Measurements from ENCODE around the gene WDFY4.

DNA sequence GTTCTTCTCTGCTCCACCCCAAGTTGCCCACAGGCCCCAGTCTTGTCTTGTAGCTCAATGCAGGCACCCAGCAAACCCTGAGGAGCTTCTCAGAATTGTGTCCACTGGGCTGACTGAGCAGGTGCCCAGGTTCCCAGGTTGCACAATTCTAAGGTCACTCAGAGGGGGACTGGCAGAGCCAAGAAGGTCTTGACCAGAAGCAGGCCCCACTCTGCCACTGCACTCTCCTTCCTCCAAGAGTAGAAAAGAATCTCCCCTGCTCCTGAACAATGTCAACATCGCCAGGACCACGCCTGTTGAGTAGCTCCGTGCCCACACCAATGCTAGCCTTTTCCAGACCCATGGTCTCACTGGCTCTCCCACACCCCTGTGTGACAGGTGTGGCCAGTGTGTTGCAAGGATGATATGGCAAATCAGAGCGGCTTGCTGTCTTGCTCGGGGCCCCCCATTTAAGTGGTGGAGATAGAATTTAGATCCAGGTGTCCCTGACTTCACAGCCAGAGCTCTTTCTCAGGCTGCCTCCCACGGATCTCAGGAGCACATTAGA, 254.4 kb downstream of the WDFY4 start:
- no peak for TF ChIP-seq POLR2AphosphoS5 (IDR thresholded peaks at IDR 0.05; ENCODE audit: insufficient read depth, low read depth, low read length)
- TF ChIP-seq, protein P1, sequence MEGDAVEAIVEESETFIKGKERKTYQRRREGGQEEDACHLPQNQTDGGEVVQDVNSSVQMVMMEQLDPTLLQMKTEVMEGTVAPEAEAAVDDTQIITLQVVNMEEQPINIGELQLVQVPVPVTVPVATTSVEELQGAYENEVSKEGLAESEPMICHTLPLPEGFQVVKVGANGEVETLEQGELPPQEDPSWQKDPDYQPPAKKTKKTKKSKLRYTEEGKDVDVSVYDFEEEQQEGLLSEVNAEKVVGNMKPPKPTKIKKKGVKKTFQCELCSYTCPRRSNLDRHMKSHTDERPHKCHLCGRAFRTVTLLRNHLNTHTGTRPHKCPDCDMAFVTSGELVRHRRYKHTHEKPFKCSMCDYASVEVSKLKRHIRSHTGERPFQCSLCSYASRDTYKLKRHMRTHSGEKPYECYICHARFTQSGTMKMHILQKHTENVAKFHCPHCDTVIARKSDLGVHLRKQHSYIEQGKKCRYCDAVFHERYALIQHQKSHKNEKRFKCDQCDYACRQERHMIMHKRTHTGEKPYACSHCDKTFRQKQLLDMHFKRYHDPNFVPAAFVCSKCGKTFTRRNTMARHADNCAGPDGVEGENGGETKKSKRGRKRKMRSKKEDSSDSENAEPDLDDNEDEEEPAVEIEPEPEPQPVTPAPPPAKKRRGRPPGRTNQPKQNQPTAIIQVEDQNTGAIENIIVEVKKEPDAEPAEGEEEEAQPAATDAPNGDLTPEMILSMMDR (IDR thresholded peaks at IDR 0.05; ENCODE audit: extremely low read depth in 1 of 2, insufficient read depth in 1 of 2, low read depth in 1 of 2, low read length in 2 of 2): no peak
- no peak for TF ChIP-seq GATA2 (IDR thresholded peaks at IDR 0.05; ENCODE audit: insufficient read depth, insufficient read length, low read depth, low read length)
- no peak for TF ChIP-seq JUN (IDR thresholded peaks at IDR 0.05; ENCODE audit: borderline replicate concordance, insufficient read depth, insufficient read length, low read depth)
- no peak for TF ChIP-seq MYC (IDR thresholded peaks at IDR 0.05; ENCODE audit: low read depth, low read length)
- TF ChIP-seq POLR2A (IDR thresholded peaks at IDR 0.05; ENCODE audit: low read depth, low read length): no peak
